ENCODE results near the gene NRCAM. TPM values are rescaled to one million over a fixed set of nuclear protein-coding genes. Genes with fewer than 3 reads are reported as not detected.

Gene NRCAM
- total RNA-seq, 1 experiment from 2014 or later, result 40.3 TPM

GRCh38 chr7:108367946-108368345, 88.3 kb downstream of the NRCAM start:
- Histone ChIP-seq H2AFZ (no peak overlapping the region), H3K4me3 (no peak overlapping the region), H3K9me3 (ENCODE audit: insufficient read depth, low read depth) (peaks cover 2% of the 10 kb centered on the region; the same call in 1 of the 2 replicates), H3F3A (ENCODE audit: insufficient read depth, low read depth) (no peaks in the 10 kb centered on the region), H3K9me2 (ENCODE audit: insufficient read depth) (no peaks in the 10 kb centered on the region), H3K27me3 (ENCODE audit: insufficient read depth, low read depth) (no peaks in the 10 kb centered on the region), H3K79me2 (ENCODE audit: low read depth) (no peaks in the 10 kb centered on the region), H4K20me1 (ENCODE audit: insufficient read depth) (no peaks in the 10 kb centered on the region), H3K27ac (no peak overlapping the region), H3K36me3 (ENCODE audit: low read depth) (no peaks in the 10 kb centered on the region), H3K4me2 (no peak overlapping the region), H3K4me1 (replicated peaks; ENCODE audit: insufficient read depth) (no peaks in the 10 kb centered on the region)
- POLR2A ChIA-PET (ENCODE audit: unreplicated experiment), result interaction anchor here (0.7 kb wide), 1 partner anchor 46 kb away, joined by 5 read pairs; no protein-coding TSS in a partner anchor
- intact Hi-C loops (cut with micrococcal nuclease; ENCODE audit: unreplicated experiment), result no loop called here
- TF ChIP-seq, protein P1, sequence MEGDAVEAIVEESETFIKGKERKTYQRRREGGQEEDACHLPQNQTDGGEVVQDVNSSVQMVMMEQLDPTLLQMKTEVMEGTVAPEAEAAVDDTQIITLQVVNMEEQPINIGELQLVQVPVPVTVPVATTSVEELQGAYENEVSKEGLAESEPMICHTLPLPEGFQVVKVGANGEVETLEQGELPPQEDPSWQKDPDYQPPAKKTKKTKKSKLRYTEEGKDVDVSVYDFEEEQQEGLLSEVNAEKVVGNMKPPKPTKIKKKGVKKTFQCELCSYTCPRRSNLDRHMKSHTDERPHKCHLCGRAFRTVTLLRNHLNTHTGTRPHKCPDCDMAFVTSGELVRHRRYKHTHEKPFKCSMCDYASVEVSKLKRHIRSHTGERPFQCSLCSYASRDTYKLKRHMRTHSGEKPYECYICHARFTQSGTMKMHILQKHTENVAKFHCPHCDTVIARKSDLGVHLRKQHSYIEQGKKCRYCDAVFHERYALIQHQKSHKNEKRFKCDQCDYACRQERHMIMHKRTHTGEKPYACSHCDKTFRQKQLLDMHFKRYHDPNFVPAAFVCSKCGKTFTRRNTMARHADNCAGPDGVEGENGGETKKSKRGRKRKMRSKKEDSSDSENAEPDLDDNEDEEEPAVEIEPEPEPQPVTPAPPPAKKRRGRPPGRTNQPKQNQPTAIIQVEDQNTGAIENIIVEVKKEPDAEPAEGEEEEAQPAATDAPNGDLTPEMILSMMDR (conservative IDR thresholded peaks at IDR 0.05), result no peak
- no peak for TF ChIP-seq EZH2 (IDR thresholded peaks at IDR 0.05; ENCODE audit: low read depth)
- no TSS peak for BruUV-seq (replicated peaks)
- CTCF ChIA-PET, result no interaction called here
- no peak for DNase-seq

DNA sequence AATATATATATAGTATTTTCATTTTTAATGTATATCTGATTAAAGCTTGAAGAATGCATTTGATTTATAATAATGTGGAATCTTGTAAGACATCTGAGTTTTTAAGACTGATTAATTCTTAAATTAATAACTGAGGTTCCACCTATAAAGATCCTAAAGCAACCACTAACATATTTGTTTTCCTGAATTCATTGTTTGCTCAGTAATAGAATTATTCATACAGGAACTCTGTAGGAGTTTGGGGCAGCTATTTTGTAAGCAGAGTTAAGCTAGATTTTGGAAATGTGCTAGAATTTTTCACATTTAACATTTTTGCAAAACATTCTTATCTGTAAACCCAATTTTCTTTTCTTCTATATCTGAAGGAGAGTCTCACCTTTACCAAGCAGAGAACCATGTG, 88.9 kb downstream of the NRCAM start:
- no peaks in the 10 kb centered on the region for H4K20me1 ChIP-seq (ENCODE audit: insufficient read depth)
- no peak for TF ChIP-seq EZH2 (IDR thresholded peaks at IDR 0.05; ENCODE audit: low read depth)
- TF ChIP-seq, protein P1 (conservative IDR thresholded peaks at IDR 0.05), result no peak
- H3F3A ChIP-seq (ENCODE audit: insufficient read depth, low read depth), result no peaks in the 10 kb centered on the region
- peaks cover 8% of the 10 kb centered on the region; the same call in 1 of the 2 replicates for H3K9me3 ChIP-seq (ENCODE audit: insufficient read depth, low read depth)
- POLR2A ChIA-PET (ENCODE audit: unreplicated experiment), result interaction anchor here (0.7 kb wide), 2 partner anchors 46 to 1461 kb away, joined by 5 read pairs; no protein-coding TSS in a partner anchor
- H3K36me3 ChIP-seq (ENCODE audit: low read depth), result no peaks in the 10 kb centered on the region
- no peaks in the 10 kb centered on the region for H3K79me2 ChIP-seq (ENCODE audit: low read depth)
- no peak for DNase-seq
- no TSS peak for BruUV-seq (replicated peaks)
- H3K4me3 ChIP-seq, result no peak overlapping the region
- no peaks in the 10 kb centered on the region for H3K4me1 ChIP-seq (replicated peaks; ENCODE audit: insufficient read depth)
- CTCF ChIA-PET, result no interaction called here
- no peak overlapping the region for H2AFZ ChIP-seq
- no peaks in the 10 kb centered on the region for H3K27me3 ChIP-seq (ENCODE audit: insufficient read depth, low read depth)
- intact Hi-C loops (cut with micrococcal nuclease; ENCODE audit: unreplicated experiment), result no loop called here
- H3K9me2 ChIP-seq (ENCODE audit: insufficient read depth), result no peaks in the 10 kb centered on the region
- H3K27ac ChIP-seq, result no peak overlapping the region
- H3K4me2 ChIP-seq, result no peak overlapping the region

- TF ChIP-seq EZH2 (IDR thresholded peaks at IDR 0.05; ENCODE audit: low read depth), result no peak
- TF ChIP-seq, protein P1 (conservative IDR thresholded peaks at IDR 0.05), result no peak
- no TSS peak for BruUV-seq (replicated peaks)
These were observed 92.6 kb downstream of the NRCAM start for GRCh38 chr7:108363659-108364058.

More at GRCh38 chr7:108363659-108364058, 92.6 kb downstream of the NRCAM start:
- no peak overlapping the region for H3K27ac ChIP-seq
- H3K9me3 ChIP-seq (ENCODE audit: insufficient read depth, low read depth), result peaks cover 9% of the 10 kb centered on the region; the same call in 1 of the 2 replicates
- H3K4me2 ChIP-seq, result no peak overlapping the region
- no peaks in the 10 kb centered on the region for H4K20me1 ChIP-seq (ENCODE audit: insufficient read depth)
- intact Hi-C loops (cut with micrococcal nuclease; ENCODE audit: unreplicated experiment), result no loop called here
- H3K36me3 ChIP-seq (ENCODE audit: low read depth), result no peaks in the 10 kb centered on the region
- ChIA-PET POLR2A (ENCODE audit: unreplicated experiment) (no interaction called here), CTCF (no interaction called here)
- H3K79me2 ChIP-seq (ENCODE audit: low read depth), result no peaks in the 10 kb centered on the region
- no peak overlapping the region for H2AFZ ChIP-seq
- no peaks in the 10 kb centered on the region for H3K27me3 ChIP-seq (ENCODE audit: insufficient read depth, low read depth)
- DNase-seq, result no peak
- peaks cover 5% of the 10 kb centered on the region for H3K4me1 ChIP-seq (replicated peaks; ENCODE audit: insufficient read depth)
- H3K4me3 ChIP-seq, result no peak overlapping the region
- H3F3A ChIP-seq (ENCODE audit: insufficient read depth, low read depth), result peaks cover 5% of the 10 kb centered on the region; the same call in 1 of the 2 replicates
- H3K9me2 ChIP-seq (ENCODE audit: insufficient read depth), result no peaks in the 10 kb centered on the region

All from PC-9 (cell line).